H1 (cell line): ENCODE data around the gene ZNF593. TPM values are rescaled to one million over a fixed set of nuclear protein-coding genes. Genes with fewer than 3 reads are reported as not detected.

Experiments used
- SP4 ChIP-seq: IDR thresholded peaks from 2 replicates; pipeline ENCODE4 v1.6.1; 2012; ENCODE audit warnings: low read length, inconsistent platforms
- polyA plus RNA-seq, 7 experiments: library from polyadenylated mRNA; depleted of rRNA in 3 of 7; stranded (reverse) in 5 of 7; unstranded in 2 of 7; fragments of >200 nt in 5 of 7; fragments of 200-250 nt in 2 of 7; gene quantifications; 1 replicate in 5 of 7; 2 replicates in 1 of 7; 4 replicates in 1 of 7; pipeline versions ENCODE4 v1.2.1 to v1.2.3, GENCODE V29; 2011 to 2013; ENCODE audit warnings: missing spikeins in 2 of 7, mixed read lengths in 2 of 7
- total RNA-seq: library from RNA; stranded (reverse); fragmentation: NEBNext Ultra II Directional; extraction: Animal tissue kit (Norgen Biotek cat#: 25700); gene quantifications from 2 replicates; pipeline ENCODE4 v1.2.1, GENCODE V29; 2021
- TF ChIP-seq, protein P1 (sequence below): fragments of 300-600 bp; sonication (generic); IDR thresholded peaks from 2 replicates; pipeline ENCODE4 v1.7.1; 2012; ENCODE audit warnings: low read length, moderate library complexity, mild to moderate bottlenecking, inconsistent platforms; ENCODE audit not compliant: insufficient replicate concordance

The ZNF593 gene
- total and polyA plus RNA-seq, 2 of the 8 experiments (the other 6 are each of a cell fraction or from before 2014, with no cell fraction given), result 38.2 to 68.0 TPM

- no peak for TF ChIP-seq SP4
- TF ChIP-seq, protein P1, sequence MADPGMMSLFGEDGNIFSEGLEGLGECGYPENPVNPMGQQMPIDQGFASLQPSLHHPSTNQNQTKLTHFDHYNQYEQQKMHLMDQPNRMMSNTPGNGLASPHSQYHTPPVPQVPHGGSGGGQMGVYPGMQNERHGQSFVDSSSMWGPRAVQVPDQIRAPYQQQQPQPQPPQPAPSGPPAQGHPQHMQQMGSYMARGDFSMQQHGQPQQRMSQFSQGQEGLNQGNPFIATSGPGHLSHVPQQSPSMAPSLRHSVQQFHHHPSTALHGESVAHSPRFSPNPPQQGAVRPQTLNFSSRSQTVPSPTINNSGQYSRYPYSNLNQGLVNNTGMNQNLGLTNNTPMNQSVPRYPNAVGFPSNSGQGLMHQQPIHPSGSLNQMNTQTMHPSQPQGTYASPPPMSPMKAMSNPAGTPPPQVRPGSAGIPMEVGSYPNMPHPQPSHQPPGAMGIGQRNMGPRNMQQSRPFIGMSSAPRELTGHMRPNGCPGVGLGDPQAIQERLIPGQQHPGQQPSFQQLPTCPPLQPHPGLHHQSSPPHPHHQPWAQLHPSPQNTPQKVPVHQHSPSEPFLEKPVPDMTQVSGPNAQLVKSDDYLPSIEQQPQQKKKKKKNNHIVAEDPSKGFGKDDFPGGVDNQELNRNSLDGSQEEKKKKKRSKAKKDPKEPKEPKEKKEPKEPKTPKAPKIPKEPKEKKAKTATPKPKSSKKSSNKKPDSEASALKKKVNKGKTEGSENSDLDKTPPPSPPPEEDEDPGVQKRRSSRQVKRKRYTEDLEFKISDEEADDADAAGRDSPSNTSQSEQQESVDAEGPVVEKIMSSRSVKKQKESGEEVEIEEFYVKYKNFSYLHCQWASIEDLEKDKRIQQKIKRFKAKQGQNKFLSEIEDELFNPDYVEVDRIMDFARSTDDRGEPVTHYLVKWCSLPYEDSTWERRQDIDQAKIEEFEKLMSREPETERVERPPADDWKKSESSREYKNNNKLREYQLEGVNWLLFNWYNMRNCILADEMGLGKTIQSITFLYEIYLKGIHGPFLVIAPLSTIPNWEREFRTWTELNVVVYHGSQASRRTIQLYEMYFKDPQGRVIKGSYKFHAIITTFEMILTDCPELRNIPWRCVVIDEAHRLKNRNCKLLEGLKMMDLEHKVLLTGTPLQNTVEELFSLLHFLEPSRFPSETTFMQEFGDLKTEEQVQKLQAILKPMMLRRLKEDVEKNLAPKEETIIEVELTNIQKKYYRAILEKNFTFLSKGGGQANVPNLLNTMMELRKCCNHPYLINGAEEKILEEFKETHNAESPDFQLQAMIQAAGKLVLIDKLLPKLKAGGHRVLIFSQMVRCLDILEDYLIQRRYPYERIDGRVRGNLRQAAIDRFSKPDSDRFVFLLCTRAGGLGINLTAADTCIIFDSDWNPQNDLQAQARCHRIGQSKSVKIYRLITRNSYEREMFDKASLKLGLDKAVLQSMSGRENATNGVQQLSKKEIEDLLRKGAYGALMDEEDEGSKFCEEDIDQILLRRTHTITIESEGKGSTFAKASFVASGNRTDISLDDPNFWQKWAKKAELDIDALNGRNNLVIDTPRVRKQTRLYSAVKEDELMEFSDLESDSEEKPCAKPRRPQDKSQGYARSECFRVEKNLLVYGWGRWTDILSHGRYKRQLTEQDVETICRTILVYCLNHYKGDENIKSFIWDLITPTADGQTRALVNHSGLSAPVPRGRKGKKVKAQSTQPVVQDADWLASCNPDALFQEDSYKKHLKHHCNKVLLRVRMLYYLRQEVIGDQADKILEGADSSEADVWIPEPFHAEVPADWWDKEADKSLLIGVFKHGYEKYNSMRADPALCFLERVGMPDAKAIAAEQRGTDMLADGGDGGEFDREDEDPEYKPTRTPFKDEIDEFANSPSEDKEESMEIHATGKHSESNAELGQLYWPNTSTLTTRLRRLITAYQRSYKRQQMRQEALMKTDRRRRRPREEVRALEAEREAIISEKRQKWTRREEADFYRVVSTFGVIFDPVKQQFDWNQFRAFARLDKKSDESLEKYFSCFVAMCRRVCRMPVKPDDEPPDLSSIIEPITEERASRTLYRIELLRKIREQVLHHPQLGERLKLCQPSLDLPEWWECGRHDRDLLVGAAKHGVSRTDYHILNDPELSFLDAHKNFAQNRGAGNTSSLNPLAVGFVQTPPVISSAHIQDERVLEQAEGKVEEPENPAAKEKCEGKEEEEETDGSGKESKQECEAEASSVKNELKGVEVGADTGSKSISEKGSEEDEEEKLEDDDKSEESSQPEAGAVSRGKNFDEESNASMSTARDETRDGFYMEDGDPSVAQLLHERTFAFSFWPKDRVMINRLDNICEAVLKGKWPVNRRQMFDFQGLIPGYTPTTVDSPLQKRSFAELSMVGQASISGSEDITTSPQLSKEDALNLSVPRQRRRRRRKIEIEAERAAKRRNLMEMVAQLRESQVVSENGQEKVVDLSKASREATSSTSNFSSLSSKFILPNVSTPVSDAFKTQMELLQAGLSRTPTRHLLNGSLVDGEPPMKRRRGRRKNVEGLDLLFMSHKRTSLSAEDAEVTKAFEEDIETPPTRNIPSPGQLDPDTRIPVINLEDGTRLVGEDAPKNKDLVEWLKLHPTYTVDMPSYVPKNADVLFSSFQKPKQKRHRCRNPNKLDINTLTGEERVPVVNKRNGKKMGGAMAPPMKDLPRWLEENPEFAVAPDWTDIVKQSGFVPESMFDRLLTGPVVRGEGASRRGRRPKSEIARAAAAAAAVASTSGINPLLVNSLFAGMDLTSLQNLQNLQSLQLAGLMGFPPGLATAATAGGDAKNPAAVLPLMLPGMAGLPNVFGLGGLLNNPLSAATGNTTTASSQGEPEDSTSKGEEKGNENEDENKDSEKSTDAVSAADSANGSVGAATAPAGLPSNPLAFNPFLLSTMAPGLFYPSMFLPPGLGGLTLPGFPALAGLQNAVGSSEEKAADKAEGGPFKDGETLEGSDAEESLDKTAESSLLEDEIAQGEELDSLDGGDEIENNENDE, result no peak
Measured at GRCh38 chr1:26127235-26128163, 42.2 kb upstream of the ZNF593 start (continued).
